Calu3 (cell line): Measurements from ENCODE around the gene ACAD11. TPM values are rescaled to one million over a fixed set of nuclear protein-coding genes. Genes with fewer than 3 reads are reported as not detected.

Source experiments
- BruUV-seq: library from RNA; stranded (reverse); fragments of 400-500 nt; replicated peaks from 2 replicates; lab custom pipeline; 2021; lab: Mats Ljungman, UMichigan
- CTCF ChIA-PET: fragments of 300-600 bp; sonication (Branson Sonifier 250); formaldehyde crosslinking; loops from one replicate; lab custom pipeline; 2022; ENCODE audit warnings: antibody characterized with exemption; lab: Charles Lee
- DNase-seq: peaks from one replicate; pipeline ENCODE4 v3.0.0; 2022
- H3K27ac Mint-ChIP-seq: one replicate; pipeline ENCODE4 v1.8.0; 2022; ENCODE audit warnings: mixed read lengths; ENCODE audit not compliant: unreplicated experiment
- H3K27me3 Mint-ChIP-seq: one replicate; pipeline ENCODE4 v1.8.0; 2022; ENCODE audit warnings: mixed read lengths; ENCODE audit not compliant: unreplicated experiment
- H3K36me3 Mint-ChIP-seq: one replicate; pipeline ENCODE4 v1.8.0; 2022; ENCODE audit warnings: mild to moderate bottlenecking, moderate library complexity, mixed read lengths; ENCODE audit not compliant: insufficient read depth, unreplicated experiment
- H3K4me1 Mint-ChIP-seq: one replicate; pipeline ENCODE4 v1.8.0; 2022; ENCODE audit warnings: mild to moderate bottlenecking, low read depth, mixed read lengths; ENCODE audit not compliant: unreplicated experiment
- H3K4me3 Mint-ChIP-seq: one replicate; pipeline ENCODE4 v1.8.0; 2022; ENCODE audit warnings: mild to moderate bottlenecking, low read depth, moderate library complexity, mixed read lengths; ENCODE audit not compliant: unreplicated experiment
- H3K9me3 Mint-ChIP-seq: one replicate; pipeline ENCODE4 v1.8.0; 2022; ENCODE audit warnings: low read depth, mixed read lengths; ENCODE audit not compliant: unreplicated experiment
- CTCF ChIP-seq: fragments of 200-600 bp; IDR thresholded peaks from one replicate; pipeline ENCODE4 v1.8.0; 2022; ENCODE audit warnings: antibody characterized with exemption; ENCODE audit not compliant: unreplicated experiment
- intact Hi-C: fragments of 100-400 bp; cut with micrococcal nuclease; formaldehyde crosslinking; loops from one replicate; pipeline ENCODE4 v1.10.0; 2022; ENCODE audit not compliant: unreplicated experiment
- total RNA-seq: library from RNA; stranded (reverse); gene quantifications from 2 replicates; pipeline ENCODE4 v1.2.3, GENCODE V29; 2022

Gene ACAD11
- total RNA-seq, 1 experiment from 2014 or later = 14.6 TPM

- Mint-ChIP-seq H3K4me1 (peaks cover 8% of the 10 kb centered on the region), H3K9me3 (no peaks in the 10 kb centered on the region), H3K4me3 (no peak overlapping the region), H3K27me3 (no peaks in the 10 kb centered on the region), H3K27ac (no peak overlapping the region), H3K36me3 (peaks cover 3% of the 10 kb centered on the region)
- DNase-seq = no peak
- BruUV-seq = no TSS peak
- intact Hi-C loops = loop anchor here (10.0 kb wide), 1 partner anchor 399 kb away; no protein-coding TSS in a partner anchor
- CTCF ChIA-PET = no interaction called here
- TF ChIP-seq CTCF = no peak
These were observed 5.4 kb downstream of the ACAD11 start for GRCh38 chr3:132654190-132654589.

- H3K27ac Mint-ChIP-seq = no peak overlapping the region
- H3K9me3 Mint-ChIP-seq = no peaks in the 10 kb centered on the region
- intact Hi-C loops = loop anchor here (10.0 kb wide), 1 partner anchor 398 kb away; no protein-coding TSS in a partner anchor
- no peak for DNase-seq
- no peak overlapping the region for H3K4me3 Mint-ChIP-seq
- H3K27me3 Mint-ChIP-seq = no peaks in the 10 kb centered on the region
- no peaks in the 10 kb centered on the region for H3K36me3 Mint-ChIP-seq
- no peaks in the 10 kb centered on the region for H3K4me1 Mint-ChIP-seq
- no peak for TF ChIP-seq CTCF
- BruUV-seq = no TSS peak
- CTCF ChIA-PET = interaction anchor here (1.9 kb wide), 1 partner anchor 11 kb away, joined by 7 read pairs; no protein-coding TSS in a partner anchor
These were observed 6.9 kb downstream of the ACAD11 start for GRCh38 chr3:132652640-132653270.

GRCh38 chr3:132650153-132650552, 9.5 kb downstream of the ACAD11 start:
- H3K36me3 Mint-ChIP-seq = no peaks in the 10 kb centered on the region
- TF ChIP-seq CTCF = no peak
- no peaks in the 10 kb centered on the region for H3K4me1 Mint-ChIP-seq
- DNase-seq = no peak
- H3K4me3 Mint-ChIP-seq = no peak overlapping the region
- no peaks in the 10 kb centered on the region for H3K9me3 Mint-ChIP-seq
- no peaks in the 10 kb centered on the region for H3K27me3 Mint-ChIP-seq
- intact Hi-C loops = loop anchor here (10.0 kb wide), 1 partner anchor 395 kb away; no protein-coding TSS in a partner anchor
- H3K27ac Mint-ChIP-seq = no peak overlapping the region
- CTCF ChIA-PET = interaction anchor here (0.5 kb wide), 1 partner anchor 450 kb away, joined by 7 read pairs; no protein-coding TSS in a partner anchor
- BruUV-seq = no TSS peak

- TF ChIP-seq CTCF = no peak
- intact Hi-C loops = no loop called here
These were observed 14.6 kb downstream of the ACAD11 start for GRCh38 chr3:132645058-132645457.

More at GRCh38 chr3:132645058-132645457, 14.6 kb downstream of the ACAD11 start:
- Mint-ChIP-seq H3K4me3 (no peak overlapping the region), H3K27ac (no peak overlapping the region), H3K9me3 (no peaks in the 10 kb centered on the region), H3K36me3 (no peaks in the 10 kb centered on the region), H3K4me1 (no peaks in the 10 kb centered on the region), H3K27me3 (no peaks in the 10 kb centered on the region)
- no TSS peak for BruUV-seq
- CTCF ChIA-PET = no interaction called here
- DNase-seq = no peak
